MM.1S (cell line): ENCODE data around the gene CYP24A1.

ENCODE experiments used
- DNase-seq: peaks from one replicate; pipeline ENCODE4 v3.0.0-alpha.2; 2015
- H2AFZ ChIP-seq: fragments of 300-600 bp; sonication (generic); 2 replicates; pipeline ENCODE4 v1.6.0; 2016; ENCODE audit warnings: antibody characterized with exemption, low read length
- H3F3A ChIP-seq: fragments of 300-600 bp; sonication (generic); 2 replicates; pipeline ENCODE4 v1.6.1; 2016; ENCODE audit warnings: mild to moderate bottlenecking, antibody characterized with exemption, low read length, moderate library complexity, mixed read lengths; ENCODE audit not compliant: insufficient read depth
- H3K27ac ChIP-seq: fragments of 300-600 bp; sonication (generic); 2 replicates; pipeline ENCODE4 v1.5.1; 2016; ENCODE audit warnings: mild to moderate bottlenecking, low read length
- H3K27me3 ChIP-seq: fragments of 300-600 bp; sonication (generic); replicated peaks from 2 replicates; pipeline ENCODE4 v1.6.0; 2016; ENCODE audit warnings: low read length; ENCODE audit not compliant: insufficient read depth
- H3K36me3 ChIP-seq: fragments of 300-600 bp; sonication (generic); replicated peaks from 2 replicates; pipeline ENCODE4 v1.6.1; 2016; ENCODE audit warnings: mild to moderate bottlenecking, low read length, mixed read lengths; ENCODE audit not compliant: insufficient read depth
- H3K4me1 ChIP-seq: fragments of 300-600 bp; sonication (generic); 2 replicates; pipeline ENCODE4 v1.6.1; 2016; ENCODE audit warnings: low read length, mixed read lengths
- H3K4me2 ChIP-seq: fragments of 300-600 bp; sonication (generic); 2 replicates; pipeline ENCODE4 v1.6.0; 2016; ENCODE audit warnings: low read depth, low read length
- H3K4me3 ChIP-seq: fragments of 300-600 bp; sonication (generic); 2 replicates; pipeline ENCODE4 v1.5.1; 2016; ENCODE audit warnings: low read length, mixed read lengths
- H3K79me2 ChIP-seq: fragments of 300-600 bp; sonication (generic); 2 replicates; pipeline ENCODE4 v1.6.1; 2016; ENCODE audit warnings: mixed run types, low read length, mixed read lengths
- H3K9ac ChIP-seq: fragments of 300-600 bp; sonication (generic); 2 replicates; pipeline ENCODE4 v1.6.1; 2016; ENCODE audit warnings: low read length, mixed read lengths
- H3K9me2 ChIP-seq: fragments of 300-600 bp; sonication (generic); replicated peaks from 2 replicates; pipeline ENCODE4 v1.6.1; 2016; ENCODE audit warnings: mild to moderate bottlenecking, low read length, mixed read lengths; ENCODE audit not compliant: insufficient read depth
- H3K9me3 ChIP-seq: fragments of 300-600 bp; sonication (generic); replicated peaks from 2 replicates; pipeline ENCODE4 v1.6.1; 2016; ENCODE audit warnings: mild to moderate bottlenecking, low read length, mixed read lengths; ENCODE audit not compliant: insufficient read depth
- H4K20me1 ChIP-seq: fragments of 300-600 bp; sonication (generic); 2 replicates; pipeline ENCODE4 v1.6.1; 2016; ENCODE audit warnings: mild to moderate bottlenecking, low read length, moderate library complexity, mixed read lengths; ENCODE audit not compliant: insufficient read depth
- CTCF ChIP-seq: fragments of 300-600 bp; sonication (generic); IDR thresholded peaks from 2 replicates; pipeline ENCODE4 v1.5.1; 2016; ENCODE audit warnings: antibody characterized with exemption, low read length, mixed read lengths
- EZH2 ChIP-seq: fragments of 300-600 bp; sonication (generic); optimal IDR thresholded peaks from 2 replicates; pipeline ENCODE3; 2017; ENCODE audit warnings: low read depth, mild to moderate bottlenecking, antibody characterized with exemption, low read length, mixed read lengths
- EZH2phosphoT487 ChIP-seq: fragments of 300-600 bp; sonication (generic); IDR thresholded peaks from 2 replicates; pipeline ENCODE4 v1.6.1; 2018; ENCODE audit warnings: antibody characterized with exemption, low read length

The CYP24A1 gene

GRCh38 chr20:54115172-54115854, 58.5 kb downstream of the CYP24A1 start:
- TF ChIP-seq EZH2 (no peak), EZH2phosphoT487 (no peak), CTCF (no peak)

GRCh38 chr20:54114109-54114508, 59.7 kb downstream of the CYP24A1 start:
- H3K36me3 ChIP-seq = no peaks in the 10 kb centered on the region
- no peaks in the 10 kb centered on the region for H3K27me3 ChIP-seq
- no peak overlapping the region for H3K27ac ChIP-seq
- no peaks in the 10 kb centered on the region for H3K9me3 ChIP-seq
- no peaks in the 10 kb centered on the region for H3F3A ChIP-seq
- H2AFZ ChIP-seq = no peak overlapping the region
- H3K4me2 ChIP-seq = no peak overlapping the region
- H3K9ac ChIP-seq = no peak overlapping the region
- no peaks in the 10 kb centered on the region for H3K4me1 ChIP-seq
- H4K20me1 ChIP-seq = no peaks in the 10 kb centered on the region
- no peaks in the 10 kb centered on the region for H3K79me2 ChIP-seq
- TF ChIP-seq CTCF (no peak), EZH2phosphoT487 (no peak), EZH2 (no peak)
- no peaks in the 10 kb centered on the region; the same call in 1 of the 2 replicates for H3K9me2 ChIP-seq
- no peak for DNase-seq
- H3K4me3 ChIP-seq = no peak overlapping the region

More at GRCh38 chr20:54115172-54115854, 58.5 kb downstream of the CYP24A1 start:
- H2AFZ ChIP-seq = no peak overlapping the region
- no peak overlapping the region for H3K27ac ChIP-seq
- DNase-seq = no peak
- H3K79me2 ChIP-seq = no peaks in the 10 kb centered on the region
- no peaks in the 10 kb centered on the region for H3K36me3 ChIP-seq
- H3K9me3 ChIP-seq = no peaks in the 10 kb centered on the region
- no peaks in the 10 kb centered on the region for H3K27me3 ChIP-seq
- no peaks in the 10 kb centered on the region; the same call in 1 of the 2 replicates for H3K9me2 ChIP-seq
- no peaks in the 10 kb centered on the region for H3K4me1 ChIP-seq
- no peak overlapping the region for H3K4me3 ChIP-seq
- no peak overlapping the region for H3K4me2 ChIP-seq
- H4K20me1 ChIP-seq = no peaks in the 10 kb centered on the region
- no peak overlapping the region for H3K9ac ChIP-seq
- H3F3A ChIP-seq = no peaks in the 10 kb centered on the region

GRCh38 chr20:54113566-54113965, 60.2 kb downstream of the CYP24A1 start:
- H3K9me2 ChIP-seq = no peaks in the 10 kb centered on the region; the same call in 1 of the 2 replicates
- no peaks in the 10 kb centered on the region for H4K20me1 ChIP-seq
- no peak overlapping the region for H2AFZ ChIP-seq
- H3K4me3 ChIP-seq = no peak overlapping the region
- no peaks in the 10 kb centered on the region for H3K36me3 ChIP-seq
- no peaks in the 10 kb centered on the region for H3K9me3 ChIP-seq
- no peaks in the 10 kb centered on the region for H3K4me1 ChIP-seq
- H3K4me2 ChIP-seq = no peak overlapping the region
- no peak for DNase-seq
- TF ChIP-seq EZH2phosphoT487 = no peak
- H3K79me2 ChIP-seq = no peaks in the 10 kb centered on the region
- H3K27ac ChIP-seq = no peak overlapping the region
- no peaks in the 10 kb centered on the region for H3F3A ChIP-seq
- H3K27me3 ChIP-seq = no peaks in the 10 kb centered on the region
- no peak overlapping the region for H3K9ac ChIP-seq

GRCh38 chr20:54112221-54112884, 61.4 kb downstream of the CYP24A1 start:
- no peak overlapping the region for H3K9ac ChIP-seq
- H3K27me3 ChIP-seq = no peaks in the 10 kb centered on the region
- H3K4me2 ChIP-seq = no peak overlapping the region
- H3K9me2 ChIP-seq = no peaks in the 10 kb centered on the region; the same call in 1 of the 2 replicates
- no peaks in the 10 kb centered on the region for H3F3A ChIP-seq
- H3K27ac ChIP-seq = no peak overlapping the region
- H3K36me3 ChIP-seq = no peaks in the 10 kb centered on the region
- no peak overlapping the region for H2AFZ ChIP-seq
- no peaks in the 10 kb centered on the region for H3K9me3 ChIP-seq
- no peaks in the 10 kb centered on the region for H4K20me1 ChIP-seq
- DNase-seq = no peak
- no peaks in the 10 kb centered on the region for H3K79me2 ChIP-seq
- TF ChIP-seq EZH2 (no peak), EZH2phosphoT487 (no peak), CTCF (no peak)
- H3K4me3 ChIP-seq = no peak overlapping the region
- no peaks in the 10 kb centered on the region for H3K4me1 ChIP-seq
